Measurements from ENCODE around the gene ELF2. TPM values are rescaled to one million over a fixed set of nuclear protein-coding genes. Genes with fewer than 3 reads are reported as not detected.
"Not testable (repeated sequence)": the region's sequence is repeated elsewhere in the genome, so short reads cannot be mapped to it uniquely, and the experiment has no call there.

ELF2 gene
- total RNA-seq, 1 donor from 2014 or later: 57.9 TPM

DNA sequence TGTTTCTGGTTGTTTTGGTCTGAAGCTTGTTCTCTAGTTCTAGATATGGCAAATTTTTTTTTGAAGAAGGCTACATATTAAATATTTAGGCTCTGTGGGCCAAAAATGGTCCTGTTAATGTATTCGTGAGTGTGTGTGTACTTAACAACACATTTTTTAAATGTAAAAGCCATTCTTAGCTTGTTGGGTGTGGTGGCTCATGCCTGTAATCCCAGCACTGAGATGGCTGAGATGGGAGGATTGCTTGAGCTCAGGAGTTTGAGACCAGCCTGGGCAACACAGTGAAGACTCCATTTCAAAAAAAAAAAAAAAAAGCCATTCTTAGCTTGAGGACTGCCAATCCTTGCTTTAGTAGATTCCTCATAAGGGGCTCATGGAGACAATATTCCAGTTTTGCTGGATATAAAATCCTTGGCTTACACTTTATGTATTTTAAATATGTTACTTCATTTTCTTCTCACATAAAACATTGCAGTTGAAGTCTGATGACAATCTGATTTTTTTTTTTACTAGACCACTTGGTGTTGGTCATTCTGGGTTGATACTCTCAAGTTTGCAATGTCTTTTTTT is 138.1 kb downstream of the ELF2 start:
- no peaks in the 10 kb centered on the region for H3K9me3 Mint-ChIP-seq
- intact Hi-C loops (cut with micrococcal nuclease): no loop called here
- CTCF ChIA-PET: interaction anchor here (1.2 kb wide), 1 partner anchor 9 kb away, joined by 3 read pairs; no protein-coding TSS in a partner anchor

DNA sequence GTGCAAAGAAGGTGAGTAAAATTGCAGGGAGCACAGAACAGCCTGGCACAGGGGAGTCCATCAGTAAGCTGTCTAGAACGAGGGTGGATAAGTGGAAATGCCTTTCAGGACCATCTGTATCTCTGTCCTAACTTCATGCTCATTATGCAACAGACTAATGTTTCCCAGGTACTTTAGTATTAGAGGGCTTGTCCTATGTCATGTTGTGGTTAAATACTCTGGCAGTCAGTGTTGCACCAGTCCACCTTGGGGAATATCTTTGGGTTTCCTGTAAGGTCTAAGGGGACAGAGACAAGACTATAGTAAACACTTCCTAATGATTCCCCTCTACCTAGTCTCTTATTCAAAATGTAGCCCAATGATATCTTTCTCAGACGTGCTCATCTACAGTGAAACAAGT is 140.1 kb downstream of the ELF2 start:
- Mint-ChIP-seq H3K36me3 (ENCODE audit: low read depth) (peaks cover 9% of the 10 kb centered on the region), H3K9me3 (no peaks in the 10 kb centered on the region), H3K4me3 (no peak overlapping the region), H3K4me1 (peaks cover 39% of the 10 kb centered on the region), H3K27me3 (no peaks in the 10 kb centered on the region), H3K27ac (no peak overlapping the region)
- ATAC-seq (ENCODE audit: low read depth) (no peak), DNase-seq (no peak)
- POLR2A ChIA-PET: no interaction called here
- intact Hi-C loops (cut with micrococcal nuclease): no loop called here
- CTCF ChIA-PET: no interaction called here
- TF ChIP-seq, protein P1, sequence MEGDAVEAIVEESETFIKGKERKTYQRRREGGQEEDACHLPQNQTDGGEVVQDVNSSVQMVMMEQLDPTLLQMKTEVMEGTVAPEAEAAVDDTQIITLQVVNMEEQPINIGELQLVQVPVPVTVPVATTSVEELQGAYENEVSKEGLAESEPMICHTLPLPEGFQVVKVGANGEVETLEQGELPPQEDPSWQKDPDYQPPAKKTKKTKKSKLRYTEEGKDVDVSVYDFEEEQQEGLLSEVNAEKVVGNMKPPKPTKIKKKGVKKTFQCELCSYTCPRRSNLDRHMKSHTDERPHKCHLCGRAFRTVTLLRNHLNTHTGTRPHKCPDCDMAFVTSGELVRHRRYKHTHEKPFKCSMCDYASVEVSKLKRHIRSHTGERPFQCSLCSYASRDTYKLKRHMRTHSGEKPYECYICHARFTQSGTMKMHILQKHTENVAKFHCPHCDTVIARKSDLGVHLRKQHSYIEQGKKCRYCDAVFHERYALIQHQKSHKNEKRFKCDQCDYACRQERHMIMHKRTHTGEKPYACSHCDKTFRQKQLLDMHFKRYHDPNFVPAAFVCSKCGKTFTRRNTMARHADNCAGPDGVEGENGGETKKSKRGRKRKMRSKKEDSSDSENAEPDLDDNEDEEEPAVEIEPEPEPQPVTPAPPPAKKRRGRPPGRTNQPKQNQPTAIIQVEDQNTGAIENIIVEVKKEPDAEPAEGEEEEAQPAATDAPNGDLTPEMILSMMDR (IDR thresholded peaks at IDR 0.05): no peak

More for the DNA sequence above, 138.1 kb downstream of the ELF2 start:
- H3K27ac Mint-ChIP-seq: no peak overlapping the region
- H3K4me1 Mint-ChIP-seq: peaks cover 26% of the 10 kb centered on the region
- H3K4me3 Mint-ChIP-seq: no peak overlapping the region
- DNase-seq (no peak), ATAC-seq (ENCODE audit: low read depth) (no peak)
- H3K27me3 Mint-ChIP-seq: no peaks in the 10 kb centered on the region
- H3K36me3 Mint-ChIP-seq (ENCODE audit: low read depth): peaks cover 21% of the 10 kb centered on the region
- TF ChIP-seq, protein P1 (IDR thresholded peaks at IDR 0.05): no peak
- POLR2A ChIA-PET: no interaction called here

DNA sequence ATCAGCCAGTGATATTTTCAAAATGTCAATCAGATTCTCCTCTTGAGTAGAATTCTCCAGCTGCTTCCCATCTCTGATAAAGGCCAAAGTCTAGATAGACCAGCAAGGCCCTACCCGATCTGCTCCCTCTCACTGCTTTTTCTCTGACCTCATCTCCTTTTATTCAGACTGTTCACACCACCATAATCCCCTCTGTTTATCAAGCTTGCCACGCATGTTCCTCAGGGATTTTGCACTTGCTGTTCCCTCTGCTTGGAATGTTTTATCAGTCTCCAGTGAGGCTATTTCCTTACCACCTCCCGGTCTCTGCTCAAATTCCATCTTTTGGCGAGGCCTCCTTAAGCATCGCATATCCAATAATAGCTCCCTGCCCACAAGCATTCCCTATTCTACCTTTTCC is 141.4 kb downstream of the ELF2 start:
- Mint-ChIP-seq H3K36me3 (ENCODE audit: low read depth) (peaks cover 8% of the 10 kb centered on the region), H3K27me3 (no peaks in the 10 kb centered on the region), H3K4me3 (no peak overlapping the region), H3K4me1 (peaks cover 42% of the 10 kb centered on the region), H3K9me3 (no peaks in the 10 kb centered on the region), H3K27ac (no peak overlapping the region)
- TF ChIP-seq, protein P1 (IDR thresholded peaks at IDR 0.05): no peak
- ChIA-PET POLR2A (no interaction called here), CTCF (interaction anchor here (0.6 kb wide), 1 partner anchor 616 kb away, joined by 3 read pairs; no protein-coding TSS in a partner anchor)
- DNase-seq (no peak), ATAC-seq (ENCODE audit: low read depth) (no peak)
- intact Hi-C loops (cut with micrococcal nuclease): no loop called here

DNA sequence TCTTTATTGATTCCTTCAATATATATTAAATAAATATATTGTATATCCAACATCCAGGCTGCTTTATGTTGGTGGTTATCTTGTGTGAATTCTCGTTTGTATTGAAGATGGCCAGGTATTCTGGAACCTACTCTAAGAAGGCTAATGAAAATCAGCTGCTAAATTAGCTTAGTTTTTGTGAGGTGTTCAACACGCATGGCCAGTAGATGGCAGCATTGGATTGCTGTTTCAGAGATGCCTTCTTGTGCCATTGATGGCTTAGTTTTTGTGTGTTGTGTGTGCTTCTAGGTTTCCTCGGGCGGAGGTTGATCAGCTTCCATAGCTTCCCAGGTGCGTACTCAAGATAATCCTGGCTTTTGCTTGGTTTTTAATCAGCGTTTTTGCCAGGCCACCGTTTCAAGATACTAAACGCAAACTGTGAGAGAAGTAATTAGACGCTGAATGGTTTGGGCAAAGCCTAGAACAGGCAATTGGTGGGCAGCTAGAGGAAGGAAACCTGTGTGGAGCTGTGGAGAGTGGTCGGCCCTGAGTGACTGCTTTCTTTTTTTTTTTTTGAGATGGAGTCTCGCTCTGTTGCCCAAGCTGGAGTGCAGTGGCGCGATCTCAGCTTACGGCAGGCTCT is 146.3 kb downstream of the ELF2 start:
- ChIA-PET CTCF (interaction anchor here (0.5 to 4.2 kb wide), 43 partner anchors 8 to 626 kb away, joined by 3 to 36 read pairs (median 4); partner anchors contain the start of genes NAA15, NOCT, RAB33B and SETD7), POLR2A (interaction anchor here (0.8 to 1.1 kb wide), 4 partner anchors 15 to 270 kb away, joined by 3 to 7 read pairs (median 4); partner anchors contain the start of gene NOCT)
- H3K4me3 Mint-ChIP-seq: peak overlapping the region; percentile 0
- ATAC-seq (ENCODE audit: low read depth) (peak; percentile 75), DNase-seq (peak; percentile 34)
- TF ChIP-seq, protein P1 (IDR thresholded peaks at IDR 0.05): peak; percentile 60
- peaks cover 8% of the 10 kb centered on the region for H3K36me3 Mint-ChIP-seq (ENCODE audit: low read depth)
- intact Hi-C loops (cut with micrococcal nuclease): loop anchor here (1.0 to 5.0 kb wide), 8 partner anchors 52 to 621 kb away; partner anchors contain the start of gene ELF2
- H3K27ac Mint-ChIP-seq: no peak overlapping the region
- no peaks in the 10 kb centered on the region for H3K9me3 Mint-ChIP-seq
- H3K4me1 Mint-ChIP-seq: peaks cover 32% of the 10 kb centered on the region
- H3K27me3 Mint-ChIP-seq: no peaks in the 10 kb centered on the region

DNA sequence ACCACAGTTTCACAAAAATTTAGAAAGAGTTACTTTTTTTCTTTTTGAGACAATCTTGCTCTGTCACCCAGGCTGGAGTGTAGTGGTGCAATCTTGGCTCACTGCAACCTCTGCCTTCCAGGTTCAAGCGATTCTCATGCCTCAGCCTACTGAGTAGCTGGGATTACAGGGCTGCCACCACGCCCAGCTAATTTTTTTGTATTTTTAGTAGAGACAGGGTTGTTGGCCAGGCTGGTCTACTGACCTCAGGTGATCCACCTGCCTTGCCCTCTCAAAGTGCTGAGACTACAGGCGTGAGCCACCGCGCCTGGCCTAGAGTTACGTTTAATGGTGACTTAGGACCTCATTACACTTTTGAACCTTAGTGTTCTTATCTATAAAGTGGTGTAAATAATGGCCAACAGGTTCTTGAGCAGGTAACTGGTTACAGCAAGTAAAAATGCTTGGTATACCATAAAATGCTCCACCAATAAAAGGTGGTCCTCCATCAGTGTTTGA is 147.1 kb downstream of the ELF2 start:
- not testable (repeated sequence) for ATAC-seq (ENCODE audit: low read depth); H3K27ac Mint-ChIP-seq; DNase-seq; H3K27me3 Mint-ChIP-seq; H3K4me3 Mint-ChIP-seq; H3K36me3 Mint-ChIP-seq (ENCODE audit: low read depth); H3K9me3 Mint-ChIP-seq
- peaks cover 25% of the 10 kb centered on the region for H3K4me1 Mint-ChIP-seq
- intact Hi-C loops (cut with micrococcal nuclease): loop anchor here (1.0 to 5.0 kb wide), 8 partner anchors 53 to 621 kb away; partner anchors contain the start of gene ELF2
- ChIA-PET POLR2A (interaction anchor here (0.8 to 1.1 kb wide), 4 partner anchors 15 to 271 kb away, joined by 3 to 7 read pairs (median 4); partner anchors contain the start of gene NOCT), CTCF (interaction anchor here (0.5 to 4.2 kb wide), 41 partner anchors 7 to 627 kb away, joined by 3 to 36 read pairs (median 4); partner anchors contain the start of genes NAA15, NOCT, RAB33B and SETD7)
